Medulla oblongata (tissue), 1 donor: Measurements from ENCODE around the gene DEFB108B.
A peak's percentile ranks its signal among the peaks of the same experiment; 100 is the strongest.
"Not testable (repeated sequence)": the region's sequence is repeated elsewhere in the genome, so short reads cannot be mapped to it uniquely, and the experiment has no call there.

ENCODE experiments used
- DNase-seq: peaks from one replicate; pipeline ENCODE4 v3.0.0-alpha.2; 2015; ENCODE audit errors: extremely low spot score

The DEFB108B gene, protein sequence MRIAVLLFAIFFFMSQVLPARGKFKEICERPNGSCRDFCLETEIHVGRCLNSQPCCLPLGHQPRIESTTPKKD

GRCh38 chr11:71832811-71833210 is at the start of gene DEFB108B:
Gene DEFB108B (plus strand): TSS chr11:71833200. CDS start chr11:71833200, 0 bp downstream.
- not testable (repeated sequence) for DNase-seq

DNA sequence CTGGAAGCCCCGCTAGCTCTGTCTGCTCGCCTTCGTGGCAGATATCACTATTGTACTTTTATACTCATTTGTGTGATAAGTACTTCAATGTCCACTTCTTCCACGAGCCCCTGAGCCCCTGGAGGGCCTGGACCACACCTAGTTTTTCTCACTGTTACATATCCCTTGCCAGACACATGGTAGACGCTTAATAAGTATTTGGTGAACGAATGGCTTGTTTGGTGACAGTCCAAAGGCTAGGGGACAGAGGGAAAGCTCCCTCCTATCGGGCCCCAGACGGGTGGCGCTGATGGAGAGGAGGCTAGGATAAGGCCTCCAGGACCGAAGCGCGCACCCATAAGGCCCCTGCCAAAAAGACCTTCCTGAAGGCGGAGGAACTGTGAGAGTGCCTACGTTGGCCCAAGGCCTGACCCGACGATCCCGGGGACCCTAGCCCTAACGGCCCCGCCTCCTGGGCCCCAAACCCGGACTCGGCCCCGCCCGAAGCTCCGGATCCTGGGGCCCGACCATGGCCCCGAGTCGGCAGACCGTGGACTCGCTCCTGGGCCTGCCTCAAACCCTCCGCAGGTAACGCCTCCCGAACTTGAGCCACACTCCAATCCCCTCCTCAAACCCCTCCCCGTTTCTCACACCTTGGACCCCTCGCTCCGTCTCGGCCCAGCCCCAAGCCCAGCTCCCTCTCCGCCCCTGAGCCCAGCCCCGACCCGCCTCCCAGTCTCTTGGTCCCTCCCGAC is 46.7 kb upstream of the DEFB108B start:
- peak; percentile 89 for DNase-seq

GRCh38 chr11:71786848-71787097 is 46.2 kb upstream of the DEFB108B start:
- DNase-seq = peak; percentile 99

DNA sequence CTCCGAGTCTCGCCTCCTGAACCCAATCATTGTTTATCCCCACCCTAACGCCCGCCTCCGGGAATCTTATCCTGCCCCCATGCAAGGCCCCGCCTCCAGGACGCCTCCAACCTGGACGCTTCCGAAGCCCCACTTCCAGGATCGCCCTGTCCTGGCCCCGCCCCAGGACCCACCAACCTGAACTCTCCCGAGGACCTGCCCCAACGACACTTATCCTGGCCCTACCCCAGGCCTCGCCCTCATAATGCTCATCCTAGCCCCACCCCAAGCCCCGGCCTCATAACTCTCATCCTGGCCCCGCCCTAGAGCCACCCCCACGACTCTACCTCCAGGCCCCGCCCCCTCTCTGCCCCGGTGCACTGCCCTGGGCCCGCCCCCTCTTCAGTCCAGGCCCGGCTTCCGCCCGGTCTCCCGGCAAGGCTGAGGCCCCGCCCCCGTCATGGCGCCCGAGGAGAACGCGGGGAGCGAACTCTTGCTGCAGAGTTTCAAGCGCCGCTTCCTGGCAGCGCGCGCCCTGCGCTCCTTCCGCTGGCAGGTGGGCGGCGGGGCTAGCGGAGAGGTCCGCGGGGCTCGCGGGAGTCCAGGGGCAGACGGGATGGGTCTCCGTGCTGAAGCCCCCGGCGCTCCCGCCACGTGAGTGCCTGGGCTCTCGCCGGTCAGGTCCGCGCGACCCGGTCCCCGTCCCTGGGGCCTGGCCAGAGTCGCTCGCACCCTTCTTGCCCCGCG is 45.7 kb upstream of the DEFB108B start:
- peak; percentile 94 for DNase-seq

GRCh38 chr11:71787824-71788454 is 45.1 kb upstream of the DEFB108B start:
- not testable (repeated sequence) for DNase-seq

GRCh38 chr11:71789444-71790196 is 43.4 kb upstream of the DEFB108B start:
- DNase-seq = not testable (repeated sequence)

GRCh38 chr11:71791111-71791510 is 41.9 kb upstream of the DEFB108B start:
- DNase-seq = not testable (repeated sequence)

DNA sequence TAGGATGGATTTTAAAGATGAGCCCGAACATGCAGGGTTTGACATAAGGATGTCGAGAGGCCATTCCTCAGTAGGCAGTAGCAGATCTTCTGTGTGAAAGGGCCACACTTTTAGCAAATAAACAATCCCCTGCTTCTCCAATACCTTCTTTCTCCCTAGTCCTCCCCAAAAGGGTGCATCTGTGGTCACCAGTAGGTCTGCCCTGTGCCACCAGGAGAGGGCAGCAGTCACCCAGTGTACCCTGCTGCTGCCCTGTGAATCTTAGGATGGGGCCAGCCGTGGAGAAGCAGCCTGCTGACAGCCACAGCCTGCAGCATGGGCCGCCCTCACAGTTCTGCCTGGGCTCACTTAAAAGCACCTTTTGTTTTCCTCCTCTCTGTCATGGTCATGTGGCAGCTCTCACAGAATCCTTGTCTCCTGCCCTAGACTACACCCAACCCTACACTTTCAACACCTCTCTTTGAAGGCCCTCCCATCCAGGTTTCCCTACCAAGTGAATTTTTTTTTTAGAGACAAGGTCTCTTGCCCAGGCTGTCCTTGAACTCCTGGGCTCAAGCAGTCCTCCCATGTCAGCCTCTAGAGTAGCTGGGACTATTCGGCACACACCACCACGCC is 40.3 kb upstream of the DEFB108B start:
- DNase-seq = not testable (repeated sequence)

- DNase-seq = not testable (repeated sequence)
Measured at GRCh38 chr11:71794386-71795040, 38.5 kb upstream of the DEFB108B start.

- DNase-seq = not testable (repeated sequence)
Measured at GRCh38 chr11:71795236-71795635, 37.8 kb upstream of the DEFB108B start.

DNA sequence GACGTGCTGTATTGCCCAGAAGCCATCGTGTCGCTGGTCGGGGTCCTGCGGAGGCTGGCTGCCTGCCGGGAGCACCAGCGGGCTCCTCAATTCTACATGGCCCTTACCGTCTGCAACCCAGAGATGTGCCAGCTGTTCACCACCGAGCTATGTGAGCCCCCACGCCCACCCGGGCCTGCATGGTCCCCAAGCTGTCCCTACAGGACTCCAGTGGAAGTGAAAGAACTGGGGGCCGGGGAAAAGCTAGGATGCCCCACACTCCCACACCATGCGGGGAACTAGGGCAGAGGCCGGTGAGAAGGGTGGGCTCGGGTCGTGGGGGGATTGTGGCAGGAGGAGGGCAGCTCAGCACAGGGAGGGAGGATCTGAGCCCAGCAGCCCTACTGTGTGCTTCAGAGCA is 37.0 kb upstream of the DEFB108B start:
- not testable (repeated sequence) for DNase-seq

GRCh38 chr11:71796781-71797180 is 36.2 kb upstream of the DEFB108B start:
- not testable (repeated sequence) for DNase-seq

DNA sequence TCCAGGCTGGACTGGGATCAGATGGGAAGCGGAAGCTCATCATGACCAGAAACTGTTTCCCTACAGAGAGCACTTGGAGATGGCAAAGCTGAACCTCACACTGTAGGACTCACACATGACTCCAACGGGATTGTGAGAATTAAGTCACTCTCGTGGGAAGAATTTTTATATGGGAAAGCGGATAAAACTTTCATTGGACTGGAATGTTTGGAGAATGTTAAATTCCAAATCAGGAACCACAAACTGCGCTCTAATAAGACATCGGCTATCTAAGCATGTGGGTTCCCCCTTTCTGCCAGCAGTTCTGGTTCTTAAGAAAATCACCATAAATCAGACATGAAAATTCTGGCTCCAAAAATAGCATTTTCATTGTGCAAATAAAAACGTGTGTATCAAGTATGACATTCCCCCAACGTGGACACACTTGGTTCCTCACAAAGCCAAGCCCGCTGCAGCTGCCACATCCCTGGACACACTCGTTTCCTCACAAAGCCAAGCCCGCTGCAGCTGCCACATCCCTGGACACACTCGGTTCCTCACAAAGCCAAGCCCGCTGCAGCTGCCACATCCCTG is 33.4 kb upstream of the DEFB108B start:
- not testable (repeated sequence) for DNase-seq

DNA sequence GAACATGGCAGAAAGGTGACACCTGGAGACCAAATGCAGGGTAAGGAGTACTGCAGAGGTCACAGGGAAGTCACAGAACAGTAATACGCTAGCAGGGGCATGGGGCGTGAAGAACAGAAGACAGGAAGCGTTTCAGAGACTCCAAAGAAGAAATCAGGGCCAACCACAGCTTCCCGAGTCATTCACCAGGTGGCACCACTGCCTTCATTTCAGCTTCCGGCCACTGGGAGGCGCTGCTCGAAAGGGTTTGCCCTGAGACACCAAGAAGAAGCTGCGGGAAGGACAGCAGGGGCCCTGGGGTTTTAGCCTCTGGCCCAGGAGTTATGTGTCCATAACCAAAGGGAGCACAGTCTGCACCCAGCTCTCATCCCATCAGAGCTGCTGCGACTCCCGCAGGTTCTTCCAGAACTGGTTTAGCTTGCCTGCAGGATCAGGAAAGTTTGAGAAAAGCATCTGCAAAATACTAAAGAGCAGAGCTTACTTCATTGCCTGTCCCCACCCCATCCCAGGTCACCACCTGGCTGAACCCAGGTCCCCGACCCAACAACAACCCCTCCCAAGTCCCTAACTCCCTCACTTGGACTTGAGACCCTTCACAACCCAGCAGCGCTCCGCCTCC is 32.6 kb upstream of the DEFB108B start:
- DNase-seq = peak; percentile 85

DNA sequence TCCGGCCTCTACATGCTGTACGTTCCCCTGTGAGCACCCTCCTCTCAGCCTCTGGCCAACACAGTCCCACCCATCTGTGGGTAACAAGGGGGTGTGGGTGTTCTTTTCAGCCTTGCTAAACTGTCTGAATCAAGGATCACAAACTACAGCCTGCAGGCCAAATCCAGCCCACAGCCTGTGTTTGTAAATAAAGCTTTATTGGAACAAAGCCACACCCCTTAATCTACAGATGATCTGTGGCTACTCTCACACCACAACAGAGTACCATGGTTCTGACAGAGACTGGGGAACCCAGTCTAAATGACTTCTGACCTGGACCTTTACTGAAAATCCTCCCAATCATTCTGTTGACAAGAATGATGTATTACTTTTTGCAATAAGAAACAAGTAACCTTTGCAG is 32.0 kb upstream of the DEFB108B start:
- not testable (repeated sequence) for DNase-seq

- not testable (repeated sequence) for DNase-seq
Measured at GRCh38 chr11:71802874-71803273, 30.1 kb upstream of the DEFB108B start.

GRCh38 chr11:71804158-71804947 is 28.6 kb upstream of the DEFB108B start:
- peak; percentile 14 for DNase-seq

DNA sequence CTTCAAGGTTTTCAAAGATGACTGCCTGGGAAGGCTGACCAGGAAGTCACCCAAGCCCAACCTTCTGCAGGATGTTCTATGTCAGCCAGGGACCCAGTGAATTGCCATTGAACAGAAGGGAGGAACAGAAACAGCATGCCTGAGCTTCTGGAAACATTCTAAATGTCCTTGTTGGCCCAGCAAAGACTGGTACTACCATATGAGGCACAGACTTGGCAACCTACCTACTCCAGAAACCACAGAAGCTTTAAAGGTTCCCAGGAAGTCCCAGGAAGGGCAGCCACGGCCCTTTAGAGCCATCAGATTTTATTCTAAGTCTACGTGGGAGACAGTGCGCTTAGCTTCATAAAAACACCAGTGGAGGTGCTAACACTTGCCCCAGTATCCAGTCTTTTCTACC is 20.5 kb upstream of the DEFB108B start:
- not testable (repeated sequence) for DNase-seq
